Left ventricle myocardium inferior (tissue), 1 donor: ENCODE measurements around the gene ZYX. TPM values are rescaled to one million over a fixed set of nuclear protein-coding genes. Genes with fewer than 3 reads are reported as not detected.
"Not testable (repeated sequence)": the region's sequence is repeated elsewhere in the genome, so short reads cannot be mapped to it uniquely, and the experiment has no call there.

ENCODE experiments used
- DNase-seq: peaks from one replicate; pipeline ENCODE4 v3.0.0-alpha.2; 2020
- H3K27ac ChIP-seq: fragments of 200-600 bp; replicated peaks from 2 replicates; pipeline ENCODE4 v1.8.0; 2021
- H3K27me3 ChIP-seq: fragments of 200-600 bp; 2 replicates; pipeline ENCODE4 v1.8.0; 2021; ENCODE audit warnings: low read depth
- H3K36me3 ChIP-seq: fragments of 200-600 bp; 2 replicates; pipeline ENCODE4 v1.8.0; 2021
- H3K4me1 ChIP-seq: fragments of 200-600 bp; 2 replicates; pipeline ENCODE4 v1.8.0; 2021
- H3K4me3 ChIP-seq: fragments of 200-600 bp; 2 replicates; pipeline ENCODE4 v1.8.0; 2021; ENCODE audit warnings: mild to moderate bottlenecking, moderate library complexity
- H3K9me3 ChIP-seq: fragments of 200-600 bp; replicated peaks from 2 replicates; pipeline ENCODE4 v1.8.0; 2021
- CTCF ChIP-seq: fragments of 200-600 bp; IDR thresholded peaks from 2 replicates; pipeline ENCODE4 v1.8.0; 2021; ENCODE audit warnings: antibody characterized with exemption, mild to moderate bottlenecking, borderline replicate concordance
- intact Hi-C: fragments of 100-400 bp; cut with micrococcal nuclease; formaldehyde crosslinking; loops from one replicate; pipeline ENCODE4 v1.11.0; 2022
- total RNA-seq: library from RNA; stranded (reverse); fragmentation: NEBNext Ultra II Directional; extraction: Animal tissue kit (Norgen Biotek cat#: 25700); gene quantifications from one replicate; pipeline ENCODE4 v1.2.1, GENCODE V29; 2021
- donor health status: DM: no; HTN: yes; CAD: no; lungs with severe emphysema.

ZYX gene
- total RNA-seq, 1 donor from 2014 or later: 68.4 TPM

- peak; percentile 71 for DNase-seq
- peaks cover 51% of the 10 kb centered on the region for H3K36me3 ChIP-seq
- no peaks in the 10 kb centered on the region for H3K27me3 ChIP-seq
- H3K4me3 ChIP-seq: peak overlapping the region; percentile 40
- intact Hi-C loops: no loop called here
- no peaks in the 10 kb centered on the region for H3K9me3 ChIP-seq
- no peak for TF ChIP-seq CTCF
- H3K4me1 ChIP-seq: peaks cover 91% of the 10 kb centered on the region
- H3K27ac ChIP-seq: peak overlapping the region; percentile 93
These were observed 10.6 kb downstream of the ZYX start for GRCh38 chr7:143391462-143392404.

GRCh38 chr7:143392427-143392826, 11.3 kb downstream of the ZYX start:
- H3K4me1 ChIP-seq: peaks cover 85% of the 10 kb centered on the region
- H3K4me3 ChIP-seq, intact Hi-C loops, H3K27me3 ChIP-seq, H3K9me3 ChIP-seq, DNase-seq: not testable (repeated sequence)
- H3K36me3 ChIP-seq: peaks cover 45% of the 10 kb centered on the region
- H3K27ac ChIP-seq: peak overlapping the region; percentile 93

- H3K27me3 ChIP-seq: no peaks in the 10 kb centered on the region
- H3K4me1 ChIP-seq: peaks cover 82% of the 10 kb centered on the region
- H3K4me3 ChIP-seq: no peak overlapping the region
- no peaks in the 10 kb centered on the region for H3K9me3 ChIP-seq
- intact Hi-C loops: no loop called here
- peaks cover 41% of the 10 kb centered on the region for H3K36me3 ChIP-seq
- peak overlapping the region; percentile 93 for H3K27ac ChIP-seq
- no peak for DNase-seq
- no peak for TF ChIP-seq CTCF
These were observed 11.7 kb downstream of the ZYX start for GRCh38 chr7:143392875-143393266.

GRCh38 chr7:143393267-143394041, 12.3 kb downstream of the ZYX start:
- no peak overlapping the region for H3K4me3 ChIP-seq
- peaks cover 77% of the 10 kb centered on the region for H3K4me1 ChIP-seq
- peak overlapping the region; percentile 93 for H3K27ac ChIP-seq
- no peak for DNase-seq
- no peaks in the 10 kb centered on the region for H3K9me3 ChIP-seq
- H3K36me3 ChIP-seq: peaks cover 36% of the 10 kb centered on the region
- intact Hi-C loops: no loop called here
- no peak for TF ChIP-seq CTCF
- no peaks in the 10 kb centered on the region for H3K27me3 ChIP-seq

- Histone ChIP-seq H3K27ac (no peak overlapping the region), H3K9me3 (no peaks in the 10 kb centered on the region), H3K27me3 (no peaks in the 10 kb centered on the region), H3K4me1 (peaks cover 77% of the 10 kb centered on the region), H3K4me3 (no peak overlapping the region), H3K36me3 (peaks cover 29% of the 10 kb centered on the region)
- intact Hi-C loops: no loop called here
- no peak for TF ChIP-seq CTCF
- no peak for DNase-seq
These were observed 12.9 kb downstream of the ZYX start for GRCh38 chr7:143394068-143394467.

- TF ChIP-seq CTCF: no peak
- H3K4me3 ChIP-seq: no peak overlapping the region
- H3K27me3 ChIP-seq: no peaks in the 10 kb centered on the region
- intact Hi-C loops: no loop called here
- H3K9me3 ChIP-seq: no peaks in the 10 kb centered on the region
- H3K36me3 ChIP-seq: peaks cover 22% of the 10 kb centered on the region
- peak overlapping the region; percentile 60 for H3K27ac ChIP-seq
- no peak for DNase-seq
- peaks cover 70% of the 10 kb centered on the region for H3K4me1 ChIP-seq
These were observed 13.6 kb downstream of the ZYX start for GRCh38 chr7:143394777-143395176.
